K562 (cell line): ENCODE measurements around the gene HOXB4. TPM values are rescaled to one million over a fixed set of nuclear protein-coding genes. Genes with fewer than 3 reads are reported as not detected.

Experiments used
- CBFA2T3 ChIP-seq: fragments of 450-650 bp; IDR thresholded peaks from 2 replicates; pipeline ENCODE4 v1.6.1; 2017
- CTBP1 ChIP-seq: fragments of 450-650 bp; IDR thresholded peaks from 2 replicates; pipeline ENCODE4 v1.6.1; 2016; ENCODE audit warnings: borderline replicate concordance
- CTCFL ChIP-seq: IDR thresholded peaks from 2 replicates; pipeline ENCODE4 v1.6.1; 2011; ENCODE audit warnings: borderline replicate concordance, low read depth, mild to moderate bottlenecking, moderate library complexity, low read length; ENCODE audit not compliant: insufficient read depth, poor library complexity, severe bottlenecking
- DDX20 ChIP-seq: fragments of 450-650 bp; IDR thresholded peaks from 2 replicates; pipeline ENCODE4 v1.6.1; 2016; ENCODE audit warnings: missing genetic modification characterization, low read depth, mild to moderate bottlenecking, missing compliant biosample characterization, moderate library complexity
- HOXB6 ChIP-seq: fragments of 250-450 bp; sonication (Bioruptor Pico); IDR thresholded peaks from 2 replicates; pipeline ENCODE4 v1.5.1; 2022; ENCODE audit warnings: mild to moderate bottlenecking, borderline replicate concordance
- JUNB ChIP-seq: fragments of 450-650 bp; formaldehyde crosslinking; conservative IDR thresholded peaks from 2 replicates; pipeline ENCODE4 v1.4.0; 2020; ENCODE audit warnings: mild to moderate bottlenecking
- MEF2A ChIP-seq: IDR thresholded peaks from 2 replicates; pipeline ENCODE4 v1.6.1; 2011; ENCODE audit warnings: low read depth, mild to moderate bottlenecking, low read length, moderate library complexity; ENCODE audit not compliant: control insufficient read depth
- MTA2 ChIP-seq: fragments of 450-650 bp; IDR thresholded peaks from 2 replicates; pipeline ENCODE4 v1.6.1; 2016; ENCODE audit warnings: low read depth
- NKRF ChIP-seq: fragments of 450-650 bp; IDR thresholded peaks from 2 replicates; pipeline ENCODE4 v1.6.1; 2016; ENCODE audit warnings: borderline replicate concordance
- PCBP2 ChIP-seq: fragments of 200-400 bp; formaldehyde crosslinking; IDR thresholded peaks from 2 replicates; pipeline ENCODE4 v1.6.1; 2018; ENCODE audit warnings: low read length, low read depth, mild to moderate bottlenecking, moderate library complexity; ENCODE audit not compliant: poor library complexity, severe bottlenecking
- PTBP1 ChIP-seq: fragments of 200-400 bp; formaldehyde crosslinking; IDR thresholded peaks from 2 replicates; pipeline ENCODE4 v1.6.1; 2017; ENCODE audit warnings: low read depth, low read length
- SIX5 ChIP-seq, 2 experiments: IDR thresholded peaks; 2 replicates each; pipeline ENCODE4 v1.6.1; 2011; ENCODE audit warnings: low read length in 2 of 2, borderline replicate concordance in 1 of 2, low read depth in 1 of 2, mild to moderate bottlenecking in 1 of 2, moderate library complexity in 1 of 2; ENCODE audit not compliant: insufficient read depth in 1 of 2
- SMAD1 ChIP-seq: fragments of 150-350 bp; IDR thresholded peaks from 2 replicates; pipeline ENCODE4 v1.6.1; 2014; ENCODE audit warnings: low read length, low read depth; ENCODE audit not compliant: partially characterized antibody
- STAT5B ChIP-seq: fragments of 250-450 bp; sonication (Bioruptor Pico); IDR thresholded peaks from 2 replicates; pipeline ENCODE4 v1.8.0; 2021; ENCODE audit warnings: mild to moderate bottlenecking, inconsistent platforms
- TFAP4 ChIP-seq: sonication (generic); formaldehyde crosslinking; IDR thresholded peaks from 2 replicates; pipeline ENCODE4 v1.8.0; 2022; ENCODE audit warnings: missing genetic modification reagents, mild to moderate bottlenecking, moderate library complexity, borderline replicate concordance
- ZNF143 ChIP-seq: sonication (generic); formaldehyde crosslinking; IDR thresholded peaks from 2 replicates; pipeline ENCODE4 v1.9.0; 2022; ENCODE audit warnings: mild to moderate bottlenecking, missing genetic modification reagents
- ZNF354B ChIP-seq: fragments of 250-450 bp; sonication (Bioruptor Pico); IDR thresholded peaks from 2 replicates; pipeline ENCODE4 v1.4.0; 2020
- ZNF655 ChIP-seq: fragments of 250-450 bp; sonication (Bioruptor Pico); IDR thresholded peaks from 2 replicates; pipeline ENCODE4 v1.5.0; 2021
- ZNF695 ChIP-seq: fragments of 450-650 bp; formaldehyde crosslinking; IDR thresholded peaks from 2 replicates; pipeline ENCODE4 v1.4.0; 2020; ENCODE audit warnings: mild to moderate bottlenecking, moderate library complexity
- ZNF76 ChIP-seq: fragments of 250-450 bp; sonication (Bioruptor Pico); IDR thresholded peaks from 2 replicates; pipeline ENCODE4 v1.4.0; 2020; ENCODE audit warnings: mild to moderate bottlenecking, moderate library complexity, borderline replicate concordance
- polyA plus RNA-seq, 8 experiments: library from polyadenylated mRNA; depleted of rRNA in 4 of 8; stranded (reverse) in 5 of 8; unstranded in 3 of 8; fragments of >200 nt; fragmentation: Nextera tagmentation in 2 of 8; fragmentation: Illumina TruSeq in 1 of 8; extraction: Ambion mirVana in 2 of 8; extraction: Trizol in 1 of 8; gene quantifications; 2 replicates each; pipeline versions ENCODE4 v1.2.1 to v1.2.3, GENCODE V29; 2011 to 2014; ENCODE audit warnings: inconsistent platforms in 1 of 8, missing spikeins in 1 of 8
- total RNA-seq, 7 experiments: library from RNA; depleted of rRNA in 6 of 7; stranded (reverse); fragments of >200 nt in 6 of 7; fragmentation: Illumina TruSeq in 2 of 7; extraction: Trizol in 2 of 7; gene quantifications; 2 replicates each; pipeline versions ENCODE4 v1.2.1 to v1.2.3, GENCODE V29; 2011 to 2021; ENCODE audit warnings: low replicate concordance in 1 of 7

The HOXB4 gene
- total and polyA plus RNA-seq, 9 of the 15 experiments (the other 6 are each of a cell fraction or from before 2014, with no cell fraction given): 1.6 to 34.9 (median 14.9) TPM

- no peak; the same call in 1 of the 2 replicates for TF ChIP-seq TFAP4 (CRISPR knock-in tag)
- no peak for TF ChIP-seq JUNB (CRISPR knock-in tag)
- TF ChIP-seq SMAD1: no peak
- no peak for TF ChIP-seq PCBP2
- TF ChIP-seq ZNF655 (CRISPR knock-in tag): no peak
- TF ChIP-seq ZNF143 (CRISPR knock-in tag): no peak
- no peak for TF ChIP-seq MTA2
- no peak for TF ChIP-seq MEF2A
- TF ChIP-seq DDX20 (tag): no peak
- TF ChIP-seq NKRF: no peak
- no peak for TF ChIP-seq CTBP1
- TF ChIP-seq ZNF76: no peak
- no peak for TF ChIP-seq CBFA2T3
- no peak for TF ChIP-seq ZNF695 (CRISPR knock-in tag)
- no peak for TF ChIP-seq SIX5 (IDR thresholded peaks at IDR 0.05; ENCODE audit: borderline replicate concordance in 1 of 2, insufficient read depth in 1 of 2, low read depth in 1 of 2, low read length in 2 of 2)
- no peak for TF ChIP-seq PTBP1
- TF ChIP-seq STAT5B (CRISPR knock-in tag): no peak
- TF ChIP-seq CTCFL: no peak
- TF ChIP-seq HOXB6 (CRISPR knock-in tag): no peak
- no peak for TF ChIP-seq ZNF354B (CRISPR knock-in tag)
These were observed 32.4 kb upstream of the HOXB4 start, which contains the start of gene HOXB7 (continued) for GRCh38 chr17:48610282-48611211.
